Measurements from ENCODE around the gene PRXL2A.

The PRXL2A gene

GRCh38 chr10:80444646-80445319, 36.4 kb downstream of the PRXL2A start:
- no peaks in the 10 kb centered on the region for H3K9me3 ChIP-seq
- no peaks in the 10 kb centered on the region for H3K36me3 ChIP-seq
- peaks cover 4 to 8% of the 10 kb centered on the region in 2 experiments for H3K4me1 ChIP-seq (ENCODE audit: control insufficient read depth in 1 of 2, insufficient read depth in 1 of 2, low read depth in 1 of 2, low read length in 1 of 2)
- no peak overlapping the region for H3K27ac ChIP-seq
- no peak overlapping the region for H3K4me3 ChIP-seq (ENCODE audit: low read depth in 1 of 2, low read length in 1 of 2)
- no peaks in the 10 kb centered on the region for H3K27me3 ChIP-seq
- TF ChIP-seq CTCF (IDR thresholded peaks at IDR 0.05): peak; percentile 73

- Histone ChIP-seq H3K27me3 (no peaks in the 10 kb centered on the region), H3K4me3 (ENCODE audit: low read depth in 1 of 2, low read length in 1 of 2) (no peak overlapping the region), H3K4me1 (ENCODE audit: control insufficient read depth in 1 of 2, insufficient read depth in 1 of 2, low read depth in 1 of 2, low read length in 1 of 2) (peaks cover 10 to 14% of the 10 kb centered on the region in 2 experiments), H3K9me3 (no peaks in the 10 kb centered on the region), H3K27ac (no peak overlapping the region), H3K36me3 (no peaks in the 10 kb centered on the region)
- TF ChIP-seq CTCF (IDR thresholded peaks at IDR 0.05): no peak
These were observed 39.3 kb downstream of the PRXL2A start for GRCh38 chr10:80447436-80448190.

- Histone ChIP-seq H3K4me3 (ENCODE audit: low read depth in 1 of 2, low read length in 1 of 2) (no peak overlapping the region), H3K27ac (no peak overlapping the region), H3K36me3 (no peaks in the 10 kb centered on the region), H3K9me3 (no peaks in the 10 kb centered on the region), H3K27me3 (no peaks in the 10 kb centered on the region), H3K4me1 (ENCODE audit: control insufficient read depth in 1 of 2, insufficient read depth in 1 of 2, low read depth in 1 of 2, low read length in 1 of 2) (peaks cover 13 to 19% of the 10 kb centered on the region in 2 experiments)
- TF ChIP-seq CTCF (IDR thresholded peaks at IDR 0.05): no peak
These were observed 40.0 kb downstream of the PRXL2A start for GRCh38 chr10:80448209-80448942.

GRCh38 chr10:80449520-80449919, 41.2 kb downstream of the PRXL2A start:
- H3K27me3 ChIP-seq: no peaks in the 10 kb centered on the region
- no peak overlapping the region for H3K4me3 ChIP-seq (ENCODE audit: low read depth in 1 of 2, low read length in 1 of 2)
- no peaks in the 10 kb centered on the region for H3K9me3 ChIP-seq
- H3K27ac ChIP-seq: no peak overlapping the region
- H3K36me3 ChIP-seq: no peaks in the 10 kb centered on the region
- peaks cover 16 to 19% of the 10 kb centered on the region in 2 experiments for H3K4me1 ChIP-seq (ENCODE audit: control insufficient read depth in 1 of 2, insufficient read depth in 1 of 2, low read depth in 1 of 2, low read length in 1 of 2)
- TF ChIP-seq CTCF (IDR thresholded peaks at IDR 0.05): no peak

- no peak for TF ChIP-seq CTCF (IDR thresholded peaks at IDR 0.05)
- no peak overlapping the region for H3K4me3 ChIP-seq (ENCODE audit: low read depth in 1 of 2, low read length in 1 of 2)
- H3K27ac ChIP-seq: no peak overlapping the region
- peaks cover 23 to 27% of the 10 kb centered on the region in 2 experiments for H3K4me1 ChIP-seq (ENCODE audit: control insufficient read depth in 1 of 2, insufficient read depth in 1 of 2, low read depth in 1 of 2, low read length in 1 of 2)
- no peaks in the 10 kb centered on the region for H3K27me3 ChIP-seq
- no peaks in the 10 kb centered on the region for H3K9me3 ChIP-seq
- H3K36me3 ChIP-seq: no peaks in the 10 kb centered on the region
These were observed 42.8 kb downstream of the PRXL2A start for GRCh38 chr10:80451132-80451531.
